ENCODE results near the gene THSD8. TPM values are rescaled to one million over a fixed set of nuclear protein-coding genes. Genes with fewer than 3 reads are reported as not detected.

The THSD8 gene
- total RNA-seq, 2 donors from 2014 or later: 0.85 to 3.0 TPM

DNA sequence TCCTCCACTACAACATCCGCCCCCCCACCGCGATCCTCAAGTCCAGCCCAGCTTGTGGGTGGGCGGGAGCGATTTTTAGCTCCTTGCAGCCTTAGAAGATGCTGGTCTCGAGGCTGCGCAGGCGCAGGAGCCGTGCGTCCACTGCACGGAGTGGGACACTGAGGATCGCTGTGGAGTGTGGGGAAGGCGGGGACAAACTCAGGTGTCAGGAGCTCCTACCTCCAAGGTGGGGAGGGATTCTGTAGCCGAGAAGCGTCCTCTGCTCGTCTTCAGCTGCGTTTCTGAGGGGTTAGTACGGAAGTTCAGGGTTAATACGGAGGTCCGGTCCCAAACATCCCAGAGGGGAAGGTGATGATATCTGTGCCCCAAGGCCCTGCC lies 32.7 kb downstream of the THSD8 start, which contains the start of gene RTBDN:
TSS of gene RTBDN (minus strand) at position 14 of the 378 bp plus-strand sequence. CDS start 4,600 bp downstream, outside the sequence.
- peaks cover 32% of the 10 kb centered on the region for H3K4me1 Mint-ChIP-seq
- peak within 1 kb of the TSS; percentile 84 for H3K4me3 Mint-ChIP-seq
- no peak for DNase-seq
- peaks cover 5% of the 10 kb centered on the region for H3K36me3 Mint-ChIP-seq (ENCODE audit: low read depth)
- no peak for ATAC-seq
- peaks cover 70% of the 10 kb centered on the region for H3K27me3 Mint-ChIP-seq
- no peak within 1 kb of the TSS for H3K27ac Mint-ChIP-seq
- no peaks in the 10 kb centered on the region for H3K9me3 ChIP-seq (ENCODE audit: control insufficient read depth, low read length, poor library complexity, severe bottlenecking)

DNA sequence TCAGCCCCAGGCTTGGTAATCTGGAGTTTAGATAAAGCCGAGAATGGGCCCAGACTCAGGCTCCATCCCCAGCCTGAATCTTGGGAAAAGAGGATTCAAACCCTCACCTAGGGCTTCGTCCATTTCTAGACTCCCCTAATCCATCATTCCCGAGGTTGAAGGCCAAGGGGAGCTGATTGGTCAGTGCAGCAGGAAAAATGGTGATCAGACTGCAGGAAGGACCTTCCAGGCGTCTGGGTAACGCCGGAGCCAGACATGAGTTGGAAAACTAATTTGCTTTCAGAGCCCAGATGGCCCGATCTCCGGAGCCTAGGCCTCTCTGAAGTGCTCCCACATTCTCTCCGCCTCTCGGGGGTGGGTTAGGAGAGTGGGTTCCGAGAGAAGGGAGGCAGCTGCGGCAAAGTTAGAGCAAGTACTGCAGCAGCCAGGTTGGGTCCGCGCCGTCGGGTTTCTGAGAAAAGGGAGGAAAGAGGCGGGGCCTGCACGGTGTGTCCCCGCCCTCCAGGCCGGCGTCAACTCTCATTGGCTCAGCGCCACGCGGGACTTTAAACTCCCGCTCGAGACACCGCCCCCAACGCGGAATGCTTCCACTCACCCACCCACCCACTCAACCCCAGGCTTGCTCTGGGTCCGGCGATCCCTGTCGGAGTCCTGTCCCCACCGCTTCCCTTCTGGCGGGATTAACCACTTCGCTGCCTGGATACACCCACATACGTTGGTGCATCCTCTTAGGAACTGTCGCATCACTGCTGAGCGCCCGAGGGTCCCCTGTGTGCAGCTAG lies 33.3 kb downstream of the THSD8 start:
- no peak for DNase-seq
- no peak for ATAC-seq

DNA sequence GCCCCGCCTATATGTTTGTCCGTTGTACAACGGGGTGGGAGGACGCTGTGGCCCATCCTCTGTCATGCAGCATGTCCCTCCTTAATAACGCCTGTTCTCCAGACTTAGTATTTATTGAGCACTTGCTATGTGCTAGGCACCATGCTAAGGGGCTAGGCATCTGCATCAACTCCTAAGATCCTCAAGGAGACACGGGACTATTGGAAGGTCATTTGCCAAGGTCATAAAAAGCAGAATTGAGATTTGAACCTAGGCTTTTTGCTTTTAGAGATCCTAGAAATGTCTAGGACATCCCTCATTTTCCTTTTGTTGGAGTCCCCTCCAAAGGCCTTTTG lies 34.6 kb downstream of the THSD8 start:
- H3K9me3 ChIP-seq (ENCODE audit: control insufficient read depth, low read length, poor library complexity, severe bottlenecking): no peaks in the 10 kb centered on the region
- H3K27ac Mint-ChIP-seq: no peak overlapping the region
- H3K27me3 Mint-ChIP-seq: peaks cover 69% of the 10 kb centered on the region
- peaks cover 36% of the 10 kb centered on the region for H3K4me1 Mint-ChIP-seq
- peak overlapping the region; percentile 39 for H3K4me3 Mint-ChIP-seq
- no peak for ATAC-seq
- DNase-seq: no peak
- peaks cover 5% of the 10 kb centered on the region for H3K36me3 Mint-ChIP-seq (ENCODE audit: low read depth)

More for the DNA sequence above, 33.3 kb downstream of the THSD8 start:
- Mint-ChIP-seq H3K4me3 (peak overlapping the region; percentile 84), H3K36me3 (ENCODE audit: low read depth) (peaks cover 5% of the 10 kb centered on the region), H3K4me1 (peaks cover 32% of the 10 kb centered on the region), H3K27ac (no peak overlapping the region), H3K27me3 (peaks cover 70% of the 10 kb centered on the region)
- no peaks in the 10 kb centered on the region for H3K9me3 ChIP-seq (ENCODE audit: control insufficient read depth, low read length, poor library complexity, severe bottlenecking)

DNA sequence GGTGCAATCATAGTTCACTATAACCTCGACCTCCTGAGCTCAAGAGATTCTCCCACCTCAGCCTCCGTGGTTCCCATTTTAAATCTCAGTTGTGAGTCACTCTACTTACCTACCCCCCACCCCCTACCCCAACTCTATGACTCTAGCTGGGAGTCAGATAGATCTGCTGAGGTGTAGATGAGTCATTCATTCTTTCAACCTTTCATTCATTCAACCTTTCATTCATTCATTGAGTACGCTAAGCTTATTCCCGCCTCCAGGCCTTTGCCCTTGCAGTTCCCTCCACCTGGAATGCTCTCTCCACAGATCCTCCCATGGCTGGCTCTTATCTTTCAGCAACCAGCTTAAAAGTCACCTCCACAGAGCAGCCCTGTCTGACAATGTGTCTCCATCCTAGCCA lies 35.4 kb downstream of the THSD8 start:
- Mint-ChIP-seq H3K27me3 (peaks cover 69% of the 10 kb centered on the region), H3K4me1 (peaks cover 37% of the 10 kb centered on the region), H3K4me3 (peak overlapping the region; percentile 50), H3K36me3 (ENCODE audit: low read depth) (peaks cover 9% of the 10 kb centered on the region), H3K27ac (no peak overlapping the region)
- ATAC-seq (no peak), DNase-seq (no peak)
- H3K9me3 ChIP-seq (ENCODE audit: control insufficient read depth, low read length, poor library complexity, severe bottlenecking): no peaks in the 10 kb centered on the region

DNA sequence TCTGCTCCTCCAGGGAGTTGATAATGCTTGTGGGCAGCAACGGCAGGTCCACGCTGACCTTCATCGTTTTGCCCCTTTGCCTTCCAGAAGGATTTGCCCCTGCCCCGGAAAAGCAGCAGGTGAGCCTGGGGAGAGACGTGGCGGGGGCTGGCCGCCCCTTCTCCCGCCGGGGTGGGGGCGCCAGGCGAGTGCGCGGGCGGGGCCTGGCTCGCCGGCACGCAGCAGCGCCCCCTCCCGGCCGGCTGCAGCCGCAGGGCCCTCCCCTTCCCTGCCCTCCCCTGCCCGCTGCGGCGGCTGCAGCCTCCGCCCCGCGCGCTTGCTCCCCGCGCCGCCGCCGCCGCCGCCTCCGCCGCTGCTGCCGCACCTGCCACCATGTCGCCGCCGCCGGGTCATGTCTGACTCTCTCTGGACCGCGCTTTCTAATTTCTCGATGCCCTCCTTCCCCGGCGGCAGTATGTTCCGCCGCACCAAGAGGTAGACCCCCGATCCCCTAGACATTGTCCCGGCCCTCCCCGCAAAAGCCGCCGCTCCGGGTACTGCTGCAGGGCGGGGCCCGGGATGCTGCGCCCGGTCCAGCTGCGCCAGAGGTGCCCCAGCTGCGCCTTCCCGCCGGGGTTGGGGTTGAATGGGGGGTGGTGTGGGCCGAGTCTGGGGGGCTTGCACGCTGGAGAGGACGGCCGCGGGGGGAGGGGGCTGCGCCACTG lies 36.5 kb downstream of the THSD8 start, which contains the start of gene MAST1:
TSS of gene MAST1 (plus strand) at position 334 of the 704 bp plus-strand sequence. CDS start at position 392, 58 bp downstream.
- H3K4me1 Mint-ChIP-seq: peaks cover 36% of the 10 kb centered on the region
- no peaks in the 10 kb centered on the region for H3K9me3 ChIP-seq (ENCODE audit: control insufficient read depth, low read length, poor library complexity, severe bottlenecking)
- H3K27ac Mint-ChIP-seq: peak within 1 kb of the TSS; percentile 54
- DNase-seq (peak; percentile 46 to 64 (median 49)), ATAC-seq (peak; percentile 75)
- H3K36me3 Mint-ChIP-seq (ENCODE audit: low read depth): peaks cover 14% of the 10 kb centered on the region
- peak within 1 kb of the TSS; percentile 88 for H3K4me3 Mint-ChIP-seq
- H3K27me3 Mint-ChIP-seq: peaks cover 76% of the 10 kb centered on the region

DNA sequence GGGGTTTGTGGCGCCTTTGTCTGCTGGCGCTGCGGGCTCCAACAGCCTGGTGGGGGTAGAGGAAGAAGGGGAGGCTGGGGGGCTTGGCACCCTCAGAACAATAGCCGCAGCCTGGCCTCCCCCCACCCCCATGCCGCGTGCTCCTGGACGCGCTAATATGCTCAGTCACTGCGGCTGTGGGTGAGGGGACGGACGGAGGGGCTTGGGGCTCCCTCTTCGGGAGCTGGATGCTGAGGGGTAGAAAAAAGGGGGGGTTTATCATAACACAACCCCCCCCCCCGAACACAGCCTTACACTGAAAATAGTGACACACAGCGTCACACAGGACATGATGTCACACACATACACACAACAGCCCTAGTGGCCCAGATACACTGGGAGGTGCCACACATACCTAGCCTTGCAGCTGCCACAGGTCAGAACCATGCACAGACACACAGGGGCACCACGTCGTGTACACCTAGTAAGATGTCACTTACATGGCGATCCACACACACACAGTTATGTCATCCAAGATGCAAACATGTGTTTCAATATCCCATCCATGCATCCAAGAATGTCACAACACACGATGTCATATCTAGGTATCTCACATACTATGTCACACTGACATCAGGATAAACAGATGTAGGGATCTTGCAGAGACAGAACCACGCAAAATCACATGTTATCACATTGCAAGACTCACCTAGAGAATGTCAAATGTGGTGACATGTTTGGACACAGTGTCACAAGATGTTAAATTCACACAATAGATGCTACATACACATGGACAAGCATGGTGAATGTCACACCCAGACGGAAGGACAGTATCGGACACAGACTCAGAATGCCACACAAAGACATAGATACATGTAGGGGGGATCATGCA lies 37.3 kb downstream of the THSD8 start:
- ATAC-seq (peak; percentile 70), DNase-seq (no peak)
- Mint-ChIP-seq H3K4me1 (peaks cover 35% of the 10 kb centered on the region), H3K4me3 (peak overlapping the region; percentile 88), H3K27ac (peak overlapping the region; percentile 54), H3K27me3 (peaks cover 79% of the 10 kb centered on the region), H3K36me3 (ENCODE audit: low read depth) (peaks cover 14% of the 10 kb centered on the region)
- no peaks in the 10 kb centered on the region for H3K9me3 ChIP-seq (ENCODE audit: control insufficient read depth, low read length, poor library complexity, severe bottlenecking)

DNA sequence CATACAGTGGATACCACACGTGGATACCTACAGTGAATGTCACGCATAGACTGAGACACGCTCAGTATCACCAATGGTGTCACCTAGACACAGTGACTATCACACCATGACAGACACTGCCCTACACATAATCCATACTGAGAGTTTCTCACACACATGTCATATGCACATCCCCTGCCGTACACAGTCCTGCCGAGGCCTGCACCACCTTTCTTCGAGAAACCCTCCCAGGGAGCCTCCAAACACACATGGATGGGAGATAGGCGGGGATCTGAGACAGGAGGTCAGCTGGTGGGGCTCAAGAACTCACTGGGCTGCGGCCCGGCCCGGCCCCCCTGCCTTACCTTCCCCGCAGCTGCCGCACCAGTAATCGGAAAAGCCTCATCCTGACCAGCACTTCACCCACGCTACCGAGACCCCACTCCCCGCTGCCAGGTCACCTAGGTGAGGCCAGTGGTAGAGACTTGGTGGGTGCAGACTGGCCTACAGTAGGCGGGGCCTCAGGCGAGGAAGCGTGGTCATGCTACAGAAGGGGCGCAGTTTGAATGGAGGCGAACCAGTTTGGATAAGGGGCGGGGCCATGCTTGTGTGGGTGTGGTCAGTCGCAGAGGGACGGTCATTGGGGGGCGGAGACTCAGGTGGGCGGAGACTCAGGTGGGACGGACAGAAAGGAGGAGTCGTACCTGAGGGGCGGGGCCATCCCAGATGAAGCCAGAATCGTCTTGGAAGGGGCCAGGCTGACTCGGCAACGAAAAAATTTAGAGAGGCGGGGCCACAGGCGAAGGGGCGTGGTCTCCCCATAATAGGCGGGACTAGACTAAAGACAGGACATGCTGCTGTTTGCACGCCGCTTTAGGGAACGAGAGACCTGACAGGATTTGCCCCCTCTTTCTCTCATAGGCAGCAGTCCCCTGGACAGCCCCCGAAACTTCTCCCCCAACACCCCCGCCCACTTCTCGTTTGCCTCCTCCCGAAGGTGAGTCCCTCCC lies 38.5 kb downstream of the THSD8 start:
- peaks cover 77% of the 10 kb centered on the region for H3K27me3 Mint-ChIP-seq
- peaks cover 16% of the 10 kb centered on the region for H3K36me3 Mint-ChIP-seq (ENCODE audit: low read depth)
- ATAC-seq (peak; percentile 24), DNase-seq (no peak)
- H3K4me3 Mint-ChIP-seq: peak overlapping the region; percentile 78
- peaks cover 34% of the 10 kb centered on the region for H3K4me1 Mint-ChIP-seq
- peak overlapping the region; percentile 14 for H3K27ac Mint-ChIP-seq
- H3K9me3 ChIP-seq (ENCODE audit: control insufficient read depth, low read length, poor library complexity, severe bottlenecking): no peaks in the 10 kb centered on the region

DNA sequence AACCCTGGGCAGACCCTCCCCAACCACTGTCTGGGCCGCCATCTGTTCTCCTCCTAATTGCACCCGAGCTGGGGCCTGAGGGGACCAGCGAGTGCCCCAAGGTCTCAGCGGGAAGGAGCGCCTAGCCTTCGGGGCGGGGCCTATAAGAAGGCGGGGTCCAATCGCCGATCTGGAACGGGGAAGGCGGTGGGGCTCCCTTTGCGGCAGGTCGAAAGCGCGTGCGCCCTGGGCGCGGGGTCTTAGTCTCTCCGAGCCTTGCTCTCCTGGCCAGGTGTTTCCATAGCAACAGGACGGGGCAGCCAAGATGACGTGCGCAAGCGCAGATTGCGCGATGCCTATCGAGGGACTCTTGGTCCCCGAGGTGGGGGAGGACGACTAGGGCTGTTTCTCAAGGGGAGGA lies 39.2 kb downstream of the THSD8 start:
- Mint-ChIP-seq H3K27me3 (peaks cover 72% of the 10 kb centered on the region), H3K4me1 (peaks cover 34% of the 10 kb centered on the region), H3K27ac (no peak overlapping the region), H3K4me3 (peak overlapping the region; percentile 37), H3K36me3 (ENCODE audit: low read depth) (peaks cover 16% of the 10 kb centered on the region)
- ATAC-seq (no peak), DNase-seq (no peak)
- H3K9me3 ChIP-seq (ENCODE audit: control insufficient read depth, low read length, poor library complexity, severe bottlenecking): no peaks in the 10 kb centered on the region

DNA sequence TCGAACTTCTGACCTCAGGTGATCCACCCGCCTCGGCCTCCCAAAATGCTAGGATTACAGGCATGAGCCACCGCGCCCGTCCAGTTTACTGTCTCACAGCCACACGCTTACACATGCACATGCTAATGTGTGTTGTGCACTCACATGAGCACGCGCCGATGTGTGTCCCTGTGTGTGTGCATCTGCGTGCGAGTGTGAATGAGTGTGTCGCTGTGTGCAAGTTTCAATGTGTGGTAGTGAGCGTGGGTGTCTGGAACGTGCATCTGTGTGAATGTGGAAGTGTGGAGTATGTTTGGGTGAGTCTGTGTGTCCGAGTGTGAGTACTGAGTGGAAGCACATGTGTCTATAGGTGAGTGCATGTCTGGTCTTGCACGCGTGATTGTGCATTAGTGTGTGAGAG lies 40.6 kb downstream of the THSD8 start:
- Mint-ChIP-seq H3K4me1 (peaks cover 29% of the 10 kb centered on the region), H3K27me3 (peaks cover 67% of the 10 kb centered on the region), H3K27ac (no peak overlapping the region), H3K4me3 (no peak overlapping the region), H3K36me3 (ENCODE audit: low read depth) (peaks cover 16% of the 10 kb centered on the region)
- H3K9me3 ChIP-seq (ENCODE audit: control insufficient read depth, low read length, poor library complexity, severe bottlenecking): no peaks in the 10 kb centered on the region
- ATAC-seq (no peak), DNase-seq (no peak)

DNA sequence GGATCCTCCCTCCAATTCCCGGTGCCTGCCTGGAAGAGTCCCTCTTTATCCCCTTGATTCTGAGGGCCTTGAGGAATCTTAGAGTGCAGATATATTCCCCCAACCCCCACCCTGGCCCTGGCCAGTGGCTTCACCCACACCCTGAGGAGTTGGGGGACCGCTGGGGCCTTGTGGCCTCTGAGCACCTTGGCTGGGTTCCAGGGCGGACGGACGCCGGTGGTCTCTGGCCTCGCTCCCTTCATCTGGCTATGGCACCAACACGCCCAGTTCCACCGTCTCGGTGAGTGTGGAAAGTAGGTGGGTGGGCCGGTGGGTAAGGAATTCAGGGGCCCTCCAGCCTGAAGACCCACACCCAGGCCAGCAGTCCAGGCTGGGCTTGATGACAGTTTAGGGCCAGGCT lies 41.5 kb downstream of the THSD8 start:
- no peak for DNase-seq
- Mint-ChIP-seq H3K27ac (no peak overlapping the region), H3K4me1 (peaks cover 31% of the 10 kb centered on the region), H3K27me3 (peaks cover 61% of the 10 kb centered on the region), H3K36me3 (ENCODE audit: low read depth) (peaks cover 16% of the 10 kb centered on the region), H3K4me3 (no peak overlapping the region)
- ATAC-seq: no peak
- H3K9me3 ChIP-seq (ENCODE audit: control insufficient read depth, low read length, poor library complexity, severe bottlenecking): no peaks in the 10 kb centered on the region

DNA sequence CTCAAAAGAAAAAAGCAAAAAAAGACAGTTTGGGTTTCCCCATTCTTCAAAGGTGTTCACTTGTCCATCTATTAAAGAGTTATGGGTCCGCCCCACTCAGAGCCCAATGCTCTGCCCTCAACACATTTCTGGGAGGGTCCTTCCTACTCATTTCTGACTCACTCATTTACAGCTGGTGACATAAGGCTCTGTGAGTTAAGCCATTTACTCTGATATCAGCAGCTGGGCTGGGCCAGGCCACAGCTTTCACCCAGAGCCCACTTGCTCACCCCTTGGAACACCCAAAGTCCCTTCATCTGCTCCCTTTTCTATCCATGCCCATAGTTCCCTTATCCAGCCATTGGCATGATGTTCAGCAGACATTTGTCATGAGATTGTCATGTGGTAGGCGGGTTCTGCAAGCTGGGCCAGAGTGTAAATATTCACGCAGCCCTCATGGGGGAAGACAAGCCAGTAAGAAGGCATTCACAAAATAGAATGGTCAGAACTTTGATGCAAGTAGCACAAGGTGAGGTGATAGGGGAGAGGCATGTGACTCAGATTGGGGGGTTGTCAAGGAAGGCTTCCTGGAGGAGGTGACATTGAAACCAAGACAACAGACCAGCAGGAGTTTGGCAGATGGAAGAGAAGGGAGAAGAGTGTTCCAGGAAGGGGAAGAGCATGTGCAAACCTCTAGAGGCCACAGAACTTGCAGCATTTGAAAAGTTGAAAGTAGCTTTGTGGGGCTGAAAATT lies 42.3 kb downstream of the THSD8 start:
- H3K27ac Mint-ChIP-seq: peak overlapping the region; percentile 54
- H3K36me3 Mint-ChIP-seq (ENCODE audit: low read depth): peaks cover 15% of the 10 kb centered on the region
- DNase-seq (no peak), ATAC-seq (no peak)
- H3K27me3 Mint-ChIP-seq: peaks cover 58% of the 10 kb centered on the region
- no peaks in the 10 kb centered on the region for H3K9me3 ChIP-seq (ENCODE audit: control insufficient read depth, low read length, poor library complexity, severe bottlenecking)
- H3K4me3 Mint-ChIP-seq: no peak overlapping the region
- H3K4me1 Mint-ChIP-seq: peaks cover 26% of the 10 kb centered on the region

Data from T-helper 17 cell (primary cell).